GM19025 (cell line): ENCODE results near the gene MPHOSPH6.
"Not testable (repeated sequence)": the region's sequence is repeated elsewhere in the genome, so short reads cannot be mapped to it uniquely, and the experiment has no call there.

Source experiments
- ATAC-seq: cut with Tn5 transposase; IDR thresholded peaks from one replicate; pipeline ENCODE4 v1.9.1; 2021; ENCODE audit warnings: mild to moderate bottlenecking, low read depth, moderate library complexity; ENCODE audit not compliant: unreplicated experiment

MPHOSPH6 gene

GRCh38 chr16:82129881-82130280 is 40.1 kb downstream of the MPHOSPH6 start:
- ATAC-seq: no peak

- no peak for ATAC-seq
Observed at GRCh38 chr16:82124651-82125050, 45.4 kb downstream of the MPHOSPH6 start.

GRCh38 chr16:82119405-82119804 is 50.6 kb downstream of the MPHOSPH6 start:
- no peak for ATAC-seq

GRCh38 chr16:82118749-82119148 is 51.3 kb downstream of the MPHOSPH6 start:
- ATAC-seq: no peak

GRCh38 chr16:82116535-82116934 is 53.5 kb downstream of the MPHOSPH6 start:
- ATAC-seq: no peak

GRCh38 chr16:82113741-82114140 is 56.3 kb downstream of the MPHOSPH6 start:
- no peak for ATAC-seq

- no peak for ATAC-seq
Observed at GRCh38 chr16:82111944-82112343, 58.1 kb downstream of the MPHOSPH6 start.

GRCh38 chr16:82109266-82109665 is 60.8 kb downstream of the MPHOSPH6 start:
- not testable (repeated sequence) for ATAC-seq

GRCh38 chr16:82108774-82109173 is 61.2 kb downstream of the MPHOSPH6 start:
- ATAC-seq: no peak

GRCh38 chr16:82108100-82108499 is 61.9 kb downstream of the MPHOSPH6 start:
- ATAC-seq: no peak

GRCh38 chr16:82105107-82105506 is 64.9 kb downstream of the MPHOSPH6 start:
- ATAC-seq: no peak
